Osteoblast (primary cell): ENCODE measurements around the gene SUCLA2. TPM values are rescaled to one million over a fixed set of nuclear protein-coding genes. Genes with fewer than 3 reads are reported as not detected.
"Not testable (repeated sequence)": the region's sequence is repeated elsewhere in the genome, so short reads cannot be mapped to it uniquely, and the experiment has no call there.

ENCODE experiments used
- DNase-seq: peaks from one replicate; pipeline ENCODE4 v3.0.0; 2011; ENCODE audit warnings: low spot score, mixed read lengths; ENCODE audit not compliant: insufficient read length; ENCODE audit errors: missing footprints
- H2AFZ ChIP-seq: 2 replicates; pipeline ENCODE4 v1.6.0; 2011; ENCODE audit warnings: mild to moderate bottlenecking, low read length
- H3K27ac ChIP-seq: 2 replicates; pipeline ENCODE4 v1.5.1; 2011; ENCODE audit warnings: mild to moderate bottlenecking, low read depth, low read length, moderate library complexity
- H3K27me3 ChIP-seq: 2 replicates; pipeline ENCODE4 v1.6.0; 2012; ENCODE audit warnings: mild to moderate bottlenecking, control low read depth, inconsistent platforms, low read length, moderate library complexity; ENCODE audit not compliant: insufficient read depth
- H3K36me3 ChIP-seq: 2 replicates; pipeline ENCODE4 v1.5.1; 2011; ENCODE audit warnings: mild to moderate bottlenecking, low read length, control low read depth, moderate library complexity; ENCODE audit not compliant: insufficient read depth
- H3K4me1 ChIP-seq: 2 replicates; pipeline ENCODE4 v1.5.1; 2011; ENCODE audit warnings: mild to moderate bottlenecking, low read length, control low read depth, moderate library complexity; ENCODE audit not compliant: insufficient read depth
- H3K4me2 ChIP-seq: 2 replicates; pipeline ENCODE4 v1.6.0; 2011; ENCODE audit warnings: mild to moderate bottlenecking, low read length; ENCODE audit not compliant: insufficient read depth
- H3K4me3 ChIP-seq: fragments of 200-600 bp; sonication (generic); 3 replicates; pipeline ENCODE4 v1.5.1; 2012; ENCODE audit warnings: mild to moderate bottlenecking, low read length, inconsistent platforms; ENCODE audit not compliant: insufficient read depth
- H3K79me2 ChIP-seq: 2 replicates; pipeline ENCODE4 v1.6.0; 2012; ENCODE audit warnings: mild to moderate bottlenecking, low read length, control low read depth, inconsistent platforms; ENCODE audit not compliant: insufficient read depth
- H3K9me3 ChIP-seq: 2 replicates; pipeline ENCODE4 v1.5.1; 2011; ENCODE audit warnings: low read depth, low read length, control low read depth
- H4K20me1 ChIP-seq: 2 replicates; pipeline ENCODE4 v1.6.0; 2012; ENCODE audit warnings: mild to moderate bottlenecking, low read length, control low read depth; ENCODE audit not compliant: insufficient read depth
- CTCF ChIP-seq: IDR thresholded peaks from 2 replicates; pipeline ENCODE4 v1.5.1; 2011; ENCODE audit warnings: mild to moderate bottlenecking, low read depth, low read length, moderate library complexity; ENCODE audit errors: extremely low read depth
- total RNA-seq: library from RNA; depleted of rRNA; stranded (reverse); fragments of >200 nt; gene quantifications from 2 replicates; pipeline ENCODE4 v1.2.3, GENCODE V29; 2012

The SUCLA2 gene
- total RNA-seq, 1 donor, result 36.6 TPM

DNA sequence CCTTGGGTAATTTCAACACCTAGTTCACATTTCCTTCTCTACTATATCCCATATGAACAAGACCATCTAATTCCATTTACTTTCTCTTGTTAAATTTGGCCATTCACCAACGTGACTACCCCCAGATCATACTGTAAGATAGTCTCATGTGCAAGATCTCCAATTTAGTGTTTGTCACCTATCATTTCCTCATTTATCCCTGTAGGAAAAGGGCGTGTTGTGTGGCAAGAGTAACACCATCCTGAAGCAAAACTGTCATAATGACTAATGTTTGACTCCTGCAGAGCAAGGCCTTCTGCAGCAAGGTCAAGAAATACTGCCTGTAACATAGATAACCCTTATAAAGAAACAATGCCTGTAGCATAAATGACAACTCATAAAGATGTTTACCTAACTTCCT is 51.3 kb downstream of the SUCLA2 start:
- Histone ChIP-seq H4K20me1 (no peaks in the 10 kb centered on the region), H3K4me1 (peaks cover 3% of the 10 kb centered on the region), H3K4me3 (no peak overlapping the region), H3K9me3 (no peaks in the 10 kb centered on the region), H3K79me2 (peaks cover 2% of the 10 kb centered on the region), H3K4me2 (no peak overlapping the region), H3K27me3 (no peaks in the 10 kb centered on the region), H3K36me3 (peaks cover 25% of the 10 kb centered on the region), H3K27ac (no peak overlapping the region), H2AFZ (no peak overlapping the region)
- TF ChIP-seq CTCF, result no peak
- no peak for DNase-seq

DNA sequence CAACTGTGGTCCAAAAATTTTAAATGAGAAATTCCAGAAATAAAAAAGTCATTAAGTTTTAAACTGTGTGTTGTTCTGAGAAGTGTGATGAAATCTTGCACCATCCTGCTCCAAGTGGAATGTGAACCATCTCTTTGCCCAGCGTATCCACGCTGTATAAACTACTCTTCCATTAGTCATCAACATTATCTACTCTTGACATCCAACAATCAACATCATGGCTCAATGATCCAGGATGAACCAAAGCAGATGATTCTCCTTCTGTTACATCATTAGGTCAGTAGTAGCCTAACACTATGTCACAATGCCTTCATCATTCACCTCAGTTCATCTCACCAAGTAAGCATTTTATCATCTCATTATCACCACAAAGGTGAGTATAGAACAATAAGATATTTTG is 55.3 kb downstream of the SUCLA2 start:
- H3K4me2 ChIP-seq, result no peak overlapping the region
- H3K4me3 ChIP-seq, result no peak overlapping the region
- no peak for DNase-seq
- no peaks in the 10 kb centered on the region for H3K79me2 ChIP-seq
- H3K36me3 ChIP-seq, result peaks cover 23% of the 10 kb centered on the region
- peaks cover 3% of the 10 kb centered on the region for H3K4me1 ChIP-seq
- peak overlapping the region; percentile 17 for H3K27ac ChIP-seq
- no peaks in the 10 kb centered on the region for H3K9me3 ChIP-seq
- H2AFZ ChIP-seq, result no peak overlapping the region
- no peaks in the 10 kb centered on the region for H3K27me3 ChIP-seq
- TF ChIP-seq CTCF, result no peak
- no peaks in the 10 kb centered on the region for H4K20me1 ChIP-seq

DNA sequence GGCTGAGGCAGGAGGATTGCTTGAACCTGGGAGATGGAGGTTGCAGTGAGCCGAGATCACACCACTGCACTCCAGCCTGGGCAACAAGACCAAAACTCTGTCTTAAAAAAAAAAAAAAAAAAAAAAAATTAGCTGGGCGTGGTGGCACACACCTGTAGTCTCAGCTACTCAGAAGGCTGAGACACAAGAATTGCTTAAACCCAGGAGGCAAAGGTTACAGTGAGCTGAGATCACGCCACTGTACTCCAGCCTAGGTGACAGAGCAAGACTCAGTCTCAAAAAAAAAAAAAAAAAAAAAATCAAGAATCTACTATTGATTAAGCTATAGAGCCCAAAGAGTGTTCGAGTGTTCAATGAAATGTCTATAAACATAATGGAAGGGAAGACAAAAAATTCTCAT is 55.9 kb downstream of the SUCLA2 start:
- not testable (repeated sequence) for H3K27me3 ChIP-seq, H3K4me1 ChIP-seq, H3K27ac ChIP-seq, DNase-seq, H3K9me3 ChIP-seq, H3K79me2 ChIP-seq, H4K20me1 ChIP-seq, H3K4me3 ChIP-seq, H3K4me2 ChIP-seq, H2AFZ ChIP-seq
- peaks cover 23% of the 10 kb centered on the region for H3K36me3 ChIP-seq

GRCh38 chr13:47934371-47934770 is 66.7 kb downstream of the SUCLA2 start:
- H3K9me3 ChIP-seq, result no peaks in the 10 kb centered on the region
- no peak for DNase-seq
- H3K4me3 ChIP-seq, result no peak overlapping the region
- no peaks in the 10 kb centered on the region for H3K27me3 ChIP-seq
- peaks cover 1% of the 10 kb centered on the region for H3K36me3 ChIP-seq
- TF ChIP-seq CTCF, result no peak
- no peaks in the 10 kb centered on the region for H4K20me1 ChIP-seq
- no peaks in the 10 kb centered on the region for H3K79me2 ChIP-seq
- no peak overlapping the region for H3K4me2 ChIP-seq
- H3K4me1 ChIP-seq, result peaks cover 1% of the 10 kb centered on the region
- no peak overlapping the region for H3K27ac ChIP-seq
- no peak overlapping the region for H2AFZ ChIP-seq
